Mesodermal cell (in vitro differentiated cells): Measurements from ENCODE around the gene SULT1C2.
"Not testable (repeated sequence)": the region's sequence is repeated elsewhere in the genome, so short reads cannot be mapped to it uniquely, and the experiment has no call there.

Experiments
- H3K27ac ChIP-seq: 2 replicates; pipeline ENCODE4 v1.7.0; 2013; ENCODE audit warnings: mild to moderate bottlenecking, low read depth, low read length, moderate library complexity; ENCODE audit not compliant: severe bottlenecking
- H3K36me3 ChIP-seq: 2 replicates; pipeline ENCODE4 v1.7.1; 2013; ENCODE audit warnings: mild to moderate bottlenecking, low read length, moderate library complexity; ENCODE audit not compliant: control insufficient read depth, insufficient read depth
- H3K4me1 ChIP-seq: one replicate; pipeline ENCODE4 v1.7.1; 2013; ENCODE audit warnings: mild to moderate bottlenecking, low read length; ENCODE audit not compliant: insufficient read depth, control insufficient read depth, poor library complexity, severe bottlenecking
- H3K4me3 ChIP-seq: 2 replicates; pipeline ENCODE4 v1.7.0; 2013; ENCODE audit warnings: low read length, control low read depth, mild to moderate bottlenecking; ENCODE audit not compliant: insufficient read depth, poor library complexity, severe bottlenecking; ENCODE audit errors: extremely low read depth
- H3K9me3 ChIP-seq: 2 replicates; pipeline ENCODE4 v1.7.1; 2013; ENCODE audit warnings: mild to moderate bottlenecking, low read length, moderate library complexity; ENCODE audit not compliant: control insufficient read depth
- WGBS, 2 experiments: methylation state at CpG; one replicate each; pipeline ENCODE4 v1.1.5; 2013; ENCODE audit warnings: missing lambda C conversion rate in 2 of 2; ENCODE audit not compliant: insufficient coverage in 2 of 2; 5-methylcytosine and 5-hydroxymethylcytosine counted together

Gene SULT1C2

DNA sequence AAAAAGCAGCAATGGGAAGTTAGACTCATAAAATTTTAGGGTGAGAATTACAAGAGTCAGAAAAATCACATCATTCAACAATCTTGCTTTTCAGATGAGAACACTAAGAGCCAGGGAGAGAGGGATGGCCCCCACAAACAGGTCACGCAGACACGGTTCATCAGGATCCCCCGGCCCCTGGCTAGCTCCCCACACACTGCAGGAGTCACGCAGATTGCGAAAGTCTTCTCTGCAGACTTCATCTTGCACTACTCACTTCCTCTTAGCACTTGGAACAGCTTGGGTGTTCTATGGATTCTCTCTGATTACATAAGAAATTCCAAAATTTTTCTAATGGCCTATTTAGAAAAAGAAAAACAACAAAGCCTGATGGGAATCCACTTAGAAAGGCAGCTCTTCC, 21.6 kb upstream of the SULT1C2 start:
- no peaks in the 10 kb centered on the region for H3K4me1 ChIP-seq
- H3K36me3 ChIP-seq = no peaks in the 10 kb centered on the region
- H3K9me3 ChIP-seq = peaks cover 3% of the 10 kb centered on the region
- no peak overlapping the region for H3K27ac ChIP-seq
- 80 to 92% methylated on average over 1 to 2 of the region's 5 CpGs for WGBS, 2 experiments
- H3K4me3 ChIP-seq = no peak overlapping the region

DNA sequence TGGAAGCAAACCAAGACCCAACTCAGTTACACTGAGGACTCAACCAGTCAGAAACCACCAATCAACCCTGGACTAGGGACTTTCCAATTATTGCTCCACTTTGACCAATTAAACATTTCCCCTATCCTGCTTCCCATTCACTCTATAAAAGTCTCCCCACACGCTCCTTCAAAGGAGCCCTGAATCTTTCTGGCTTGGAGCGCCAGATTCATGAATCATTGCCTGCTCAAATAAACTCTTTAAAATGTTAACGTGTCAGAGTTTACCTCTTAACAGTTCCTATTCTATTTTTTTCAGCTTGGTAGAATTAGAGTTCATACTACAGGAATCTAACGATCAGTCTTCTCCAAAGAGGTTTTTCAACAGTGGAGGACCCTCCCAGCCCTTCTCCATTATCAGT, 20.7 kb upstream of the SULT1C2 start:
- 75 to 87% methylated on average over 2 of the region's 4 CpGs for WGBS, 2 experiments
- no peak overlapping the region for H3K27ac ChIP-seq
- no peak overlapping the region for H3K4me3 ChIP-seq
- H3K9me3 ChIP-seq = peaks cover 3% of the 10 kb centered on the region
- no peaks in the 10 kb centered on the region for H3K36me3 ChIP-seq
- H3K4me1 ChIP-seq = no peaks in the 10 kb centered on the region

DNA sequence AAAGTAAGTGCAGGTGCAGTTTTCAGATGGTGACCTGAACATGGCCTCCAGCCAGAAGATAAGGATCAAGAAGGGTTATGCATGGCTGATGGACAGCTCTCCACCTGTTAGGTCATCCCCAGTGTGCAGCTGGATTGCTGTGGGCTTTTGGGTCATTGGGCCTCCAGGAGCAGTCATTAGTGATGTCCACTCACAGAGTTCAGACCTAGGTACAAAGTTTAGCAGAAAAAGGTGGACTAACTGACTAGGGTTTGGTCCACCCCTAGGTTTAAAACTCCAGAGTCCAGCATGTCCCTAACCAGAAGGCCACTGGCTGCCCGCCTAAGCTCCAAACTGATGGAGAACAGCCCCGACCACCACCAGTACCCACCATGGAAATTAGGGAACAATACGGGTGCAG, 18.3 kb upstream of the SULT1C2 start:
- 92 to 100% methylated on average over 2 of the region's 3 CpGs for WGBS, 2 experiments

DNA sequence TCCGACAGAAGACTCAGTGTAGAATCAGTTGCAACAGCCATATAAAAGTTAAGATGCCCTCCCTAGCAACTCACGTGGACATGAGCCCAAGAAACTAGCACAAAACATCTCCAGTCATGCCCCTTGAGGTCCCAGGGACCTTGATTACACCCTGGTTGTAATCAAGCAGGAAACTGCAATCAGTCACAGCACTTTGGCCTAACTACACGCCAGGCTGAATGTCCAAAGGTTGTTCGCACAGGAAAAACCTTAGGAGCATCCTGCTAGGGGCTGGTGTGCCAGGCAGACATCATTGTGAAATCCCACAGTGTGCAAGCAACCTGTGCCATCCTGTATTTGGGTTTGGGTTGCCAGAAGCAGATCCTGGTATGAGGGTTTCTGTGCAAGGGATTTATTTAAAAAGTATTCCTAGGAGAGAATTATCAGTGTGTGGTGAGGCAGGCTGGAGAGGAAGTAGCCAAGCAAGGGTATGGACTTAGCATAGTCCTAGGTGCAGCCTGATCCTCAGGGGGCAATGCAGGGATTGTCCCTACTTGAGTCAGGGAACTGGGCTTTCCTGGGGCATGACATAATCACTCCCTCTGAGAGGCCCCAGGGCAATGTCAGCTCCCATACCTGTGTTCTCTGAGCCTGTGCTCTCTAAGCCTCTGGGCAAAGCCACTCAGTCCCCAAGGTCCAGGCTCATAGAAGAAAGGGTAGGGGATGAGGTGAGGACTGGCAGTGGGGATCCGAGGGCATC, 17.8 kb upstream of the SULT1C2 start:
- Histone ChIP-seq H3K9me3 (no peaks in the 10 kb centered on the region), H3K27ac (no peak overlapping the region), H3K4me3 (no peak overlapping the region), H3K36me3 (no peaks in the 10 kb centered on the region), H3K4me1 (no peaks in the 10 kb centered on the region)
- WGBS, 2 experiments = 75 to 81% methylated on average over 5 of the region's 5 CpGs

More for the DNA sequence above, 18.3 kb upstream of the SULT1C2 start:
- Histone ChIP-seq H3K27ac (no peak overlapping the region), H3K36me3 (no peaks in the 10 kb centered on the region), H3K9me3 (no peaks in the 10 kb centered on the region), H3K4me3 (no peak overlapping the region), H3K4me1 (no peaks in the 10 kb centered on the region)

DNA sequence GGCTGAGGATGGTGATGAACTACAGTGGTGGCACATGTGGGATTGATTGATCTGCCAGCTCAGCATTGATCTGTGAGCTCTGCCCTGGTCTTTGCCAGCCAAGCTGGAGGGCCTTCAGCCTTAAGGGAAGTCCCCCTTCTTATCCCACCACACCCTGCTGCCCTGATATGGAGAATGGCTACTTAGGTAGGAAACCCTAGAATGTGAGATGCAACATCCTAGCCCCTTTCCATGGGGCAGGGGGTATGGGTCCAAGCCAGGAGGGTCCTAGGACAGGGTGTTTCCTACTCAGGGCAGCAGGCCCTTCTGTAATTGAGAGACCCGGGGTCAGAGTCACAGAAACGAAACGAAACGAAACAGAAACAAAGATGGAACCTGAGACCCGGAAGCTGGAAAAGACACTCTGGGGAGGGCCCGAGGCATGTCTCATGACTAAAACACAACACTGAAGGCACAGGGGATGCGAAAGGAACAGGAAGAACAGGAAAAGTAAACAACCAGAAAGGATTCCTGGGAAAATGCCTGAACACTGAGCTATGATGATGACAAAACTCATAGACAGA, 16.9 kb upstream of the SULT1C2 start:
- Histone ChIP-seq H3K4me3 (no peak overlapping the region), H3K27ac (no peak overlapping the region), H3K9me3 (no peaks in the 10 kb centered on the region), H3K36me3 (no peaks in the 10 kb centered on the region), H3K4me1 (no peaks in the 10 kb centered on the region)
- 93% methylated on average over 7 of the region's 7 CpGs for WGBS, 2 experiments

DNA sequence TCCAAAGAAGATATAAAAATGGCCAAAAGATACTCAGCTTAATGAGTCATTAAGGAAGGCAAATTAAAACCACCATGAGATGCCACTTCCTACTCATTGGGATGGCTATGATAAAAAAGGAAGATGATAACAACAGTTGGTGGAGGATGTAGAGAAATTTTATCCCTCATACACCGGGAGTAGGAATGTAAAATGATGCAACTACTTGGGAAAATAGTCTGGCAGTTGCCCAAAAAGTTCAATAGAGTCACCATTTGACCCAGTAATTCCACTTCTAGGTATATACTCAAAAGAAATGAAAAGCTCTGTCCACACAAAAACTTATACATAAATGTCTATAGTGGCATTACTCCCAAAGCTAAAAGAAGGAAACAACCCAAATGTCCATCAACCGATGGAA, 10.1 kb upstream of the SULT1C2 start:
- no peak overlapping the region for H3K4me3 ChIP-seq
- no peaks in the 10 kb centered on the region for H3K36me3 ChIP-seq
- H3K9me3 ChIP-seq = no peaks in the 10 kb centered on the region
- H3K27ac ChIP-seq = no peak overlapping the region
- H3K4me1 ChIP-seq = no peaks in the 10 kb centered on the region
- WGBS, 2 experiments = no CpG with 5 or more reads among the region's 2 CpGs

DNA sequence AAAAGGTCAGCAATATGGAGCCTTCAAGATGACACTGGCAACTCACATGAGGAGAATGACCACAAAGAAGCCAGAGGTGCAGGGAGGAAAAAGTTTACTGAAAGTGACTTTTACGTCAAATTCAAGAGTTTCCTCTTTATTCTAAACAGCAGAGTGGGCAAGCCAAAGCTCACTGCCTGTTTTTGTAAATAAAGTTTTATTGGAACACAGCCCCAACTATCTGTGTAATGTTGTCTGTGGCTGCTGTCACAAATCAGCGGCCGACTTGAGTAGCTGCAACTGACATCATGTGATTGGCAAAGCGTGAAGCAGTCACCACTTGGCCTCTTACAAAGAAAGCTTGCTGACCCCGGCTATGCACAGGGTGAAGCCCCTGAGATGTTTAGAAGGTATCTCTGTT, 9.2 kb upstream of the SULT1C2 start:
- WGBS, 2 experiments = 88 to 100% methylated on average over 4 to 5 of the region's 5 CpGs
- no peaks in the 10 kb centered on the region for H3K4me1 ChIP-seq
- no peaks in the 10 kb centered on the region for H3K9me3 ChIP-seq
- H3K4me3 ChIP-seq = no peak overlapping the region
- H3K36me3 ChIP-seq = no peaks in the 10 kb centered on the region
- no peak overlapping the region for H3K27ac ChIP-seq

DNA sequence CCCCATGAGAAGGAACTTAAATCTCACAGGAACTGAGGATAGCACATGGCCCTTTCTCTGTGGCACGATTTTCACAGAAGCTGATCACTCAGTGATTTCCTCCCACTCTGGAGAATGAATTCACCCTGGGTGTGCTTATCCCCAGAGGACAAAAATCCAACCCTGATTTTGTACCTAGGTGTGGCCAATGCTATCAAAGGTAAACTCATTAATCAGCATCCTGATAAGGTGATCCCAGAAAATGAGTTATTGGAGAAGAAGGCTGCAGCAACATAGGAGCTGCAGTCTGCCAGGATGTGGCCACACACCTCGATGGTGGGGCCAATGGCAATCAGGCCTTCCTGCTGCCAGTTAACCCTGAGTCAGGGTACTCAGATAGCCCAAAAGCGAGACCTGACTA, 8.2 kb upstream of the SULT1C2 start:
- Histone ChIP-seq H3K27ac (no peak overlapping the region), H3K4me3 (no peak overlapping the region), H3K9me3 (no peaks in the 10 kb centered on the region), H3K4me1 (no peaks in the 10 kb centered on the region), H3K36me3 (no peaks in the 10 kb centered on the region)
- 89% methylated on average over 3 of the region's 3 CpGs for WGBS, 2 experiments

DNA sequence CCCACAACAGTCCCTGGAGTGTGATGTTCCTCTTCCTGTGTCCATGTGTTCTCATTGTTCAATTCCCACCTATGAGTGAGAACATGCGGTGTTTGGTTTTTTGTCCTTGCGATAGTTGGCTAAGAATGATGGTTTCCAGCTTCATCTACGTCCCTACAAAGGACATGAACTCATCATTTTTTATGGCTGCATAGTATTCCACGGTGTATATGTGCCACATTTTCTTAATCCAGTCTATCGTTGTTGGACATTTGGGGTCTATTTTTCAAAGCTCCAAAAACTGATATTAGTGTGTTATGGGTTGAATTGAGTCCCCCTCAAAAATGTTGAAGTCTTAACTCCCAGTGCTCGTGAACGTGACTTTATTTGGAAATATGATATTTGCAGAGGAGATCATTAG, 4.1 kb upstream of the SULT1C2 start:
- H3K4me3 ChIP-seq, H3K9me3 ChIP-seq, H3K36me3 ChIP-seq, H3K27ac ChIP-seq, H3K4me1 ChIP-seq: not testable (repeated sequence)
- 91 to 100% methylated on average over 2 to 7 of the region's 7 CpGs for WGBS, 2 experiments

DNA sequence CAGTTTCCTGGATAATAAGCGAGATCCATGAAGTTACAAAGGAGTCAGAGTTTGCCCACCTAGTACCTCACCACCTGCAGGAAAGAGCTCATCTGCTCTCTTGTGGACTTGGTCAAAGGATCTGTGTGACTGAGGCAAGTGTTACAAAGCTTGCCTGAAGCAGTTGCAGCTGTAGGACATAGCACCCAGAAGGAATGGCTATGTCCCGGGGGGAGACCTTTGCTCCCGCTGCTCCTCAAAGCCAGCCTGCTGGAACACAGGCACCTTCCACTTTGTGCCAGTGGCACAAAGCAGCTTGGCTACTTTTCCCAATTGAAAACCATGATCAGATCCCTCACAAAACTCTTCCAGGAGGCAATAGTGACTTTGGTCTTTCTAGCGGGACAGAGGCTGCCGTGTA, 3.1 kb upstream of the SULT1C2 start:
- Histone ChIP-seq H3K4me1 (no peaks in the 10 kb centered on the region), H3K36me3 (no peaks in the 10 kb centered on the region), H3K4me3 (no peak overlapping the region), H3K9me3 (no peaks in the 10 kb centered on the region), H3K27ac (no peak overlapping the region)
- WGBS, 2 experiments = 91 to 100% methylated on average over 2 to 4 of the region's 5 CpGs

DNA sequence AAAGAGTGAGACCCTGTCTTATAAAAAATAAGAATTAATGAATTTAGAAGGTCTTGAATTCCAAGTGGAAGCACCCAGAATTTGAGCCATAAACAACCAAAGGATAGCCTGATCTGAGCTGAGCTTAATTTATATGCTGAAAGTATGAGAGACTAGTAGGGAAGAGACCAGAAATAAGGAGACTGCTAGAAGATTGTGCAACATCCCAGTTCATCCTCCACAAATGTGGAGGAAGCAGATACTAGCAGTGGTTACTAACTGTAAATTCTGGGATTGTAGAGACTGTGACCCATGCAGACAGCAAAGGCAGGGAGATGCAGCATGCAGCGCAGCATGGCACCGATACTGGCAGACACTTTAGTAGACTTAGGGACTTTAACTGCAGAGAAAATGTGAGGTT, 1.5 kb upstream of the SULT1C2 start:
- no peak overlapping the region for H3K27ac ChIP-seq
- 95 to 100% methylated on average over 2 of the region's 2 CpGs for WGBS, 2 experiments

More for the DNA sequence above, 1.5 kb upstream of the SULT1C2 start:
- Histone ChIP-seq H3K4me1 (no peaks in the 10 kb centered on the region), H3K36me3 (no peaks in the 10 kb centered on the region), H3K9me3 (no peaks in the 10 kb centered on the region), H3K4me3 (no peak overlapping the region)
